GM23338 (cell line): ENCODE measurements around the gene CUEDC1. TPM values are rescaled to one million over a fixed set of nuclear protein-coding genes. Genes with fewer than 3 reads are reported as not detected.

Experiments
- ATAC-seq: fragments of 200-7000 bp; cut with Tn5 transposase; 3 replicates; pipeline ENCODE4 v1.9.1; 2020
- DNase-seq: peaks from one replicate; pipeline ENCODE4 v3.0.0-alpha.2; 2015; ENCODE audit warnings: low spot score
- H2AFZ ChIP-seq: fragments of 200-600 bp; sonication (generic); 2 replicates; pipeline ENCODE4 v1.8.0; 2016; ENCODE audit warnings: antibody characterized with exemption, mild to moderate bottlenecking, moderate library complexity
- H3F3A ChIP-seq: fragments of 200-600 bp; sonication (generic); replicated peaks from 2 replicates; pipeline ENCODE4 v1.8.0; 2017; ENCODE audit warnings: antibody characterized with exemption, mixed run types, low read depth
- H3K27ac ChIP-seq: fragments of 200-600 bp; sonication (generic); 2 replicates; pipeline ENCODE4 v1.6.1; 2016; ENCODE audit warnings: low read depth
- H3K27me3 ChIP-seq: fragments of 200-600 bp; sonication (generic); 2 replicates; pipeline ENCODE4 v1.8.0; 2016; ENCODE audit warnings: mild to moderate bottlenecking, mixed run types, moderate library complexity; ENCODE audit not compliant: insufficient read depth
- H3K36me3 ChIP-seq: fragments of 200-600 bp; sonication (generic); 2 replicates; pipeline ENCODE4 v1.8.0; 2016; ENCODE audit warnings: mild to moderate bottlenecking; ENCODE audit not compliant: insufficient read depth
- H3K4me1 ChIP-seq: fragments of 200-600 bp; sonication (generic); 2 replicates; pipeline ENCODE4 v1.8.0; 2016; ENCODE audit warnings: mild to moderate bottlenecking, moderate library complexity; ENCODE audit not compliant: insufficient read depth
- H3K4me2 ChIP-seq: fragments of 200-600 bp; sonication (generic); 2 replicates; pipeline ENCODE4 v1.7.1; 2017; ENCODE audit warnings: mixed run types
- H3K4me3 ChIP-seq: fragments of 200-600 bp; sonication (generic); 2 replicates; pipeline ENCODE4 v1.6.1; 2016; ENCODE audit warnings: mixed run types
- H3K79me2 ChIP-seq: fragments of 200-600 bp; sonication (generic); replicated peaks from 2 replicates; pipeline ENCODE4 v1.8.0; 2017; ENCODE audit warnings: mild to moderate bottlenecking; ENCODE audit not compliant: insufficient read depth
- H3K9me2 ChIP-seq: fragments of 200-600 bp; sonication (generic); 2 replicates; pipeline ENCODE4 v1.8.0; 2017; ENCODE audit not compliant: insufficient read depth
- H4K20me1 ChIP-seq: fragments of 200-600 bp; sonication (generic); replicated peaks from 2 replicates; pipeline ENCODE4 v1.8.0; 2017; ENCODE audit warnings: mild to moderate bottlenecking; ENCODE audit not compliant: insufficient read depth
- H3K27ac Mint-ChIP-seq: 2 replicates; pipeline ENCODE4 v1.8.0; 2020; ENCODE audit warnings: inconsistent platforms, mild to moderate bottlenecking, moderate library complexity, mixed read lengths
- H3K27me3 Mint-ChIP-seq: 3 replicates; pipeline ENCODE4 v1.8.0; 2022; ENCODE audit warnings: low read depth, mild to moderate bottlenecking, moderate library complexity, mixed read lengths, inconsistent platforms; ENCODE audit not compliant: insufficient read depth, poor library complexity
- H3K36me3 Mint-ChIP-seq: 3 replicates; pipeline ENCODE4 v1.8.0; 2021; ENCODE audit warnings: low read depth, mild to moderate bottlenecking, inconsistent platforms, moderate library complexity, mixed read lengths
- H3K4me1 Mint-ChIP-seq: 3 replicates; pipeline ENCODE4 v1.8.0; 2020; ENCODE audit warnings: mild to moderate bottlenecking, inconsistent platforms, mixed read lengths
- H3K4me3 Mint-ChIP-seq: 3 replicates; pipeline ENCODE4 v1.8.0; 2021; ENCODE audit warnings: moderate library complexity, mild to moderate bottlenecking, inconsistent platforms, mixed read lengths
- H3K9me3 Mint-ChIP-seq: 3 replicates; pipeline ENCODE4 v1.8.0; 2020; ENCODE audit warnings: moderate library complexity, mild to moderate bottlenecking, inconsistent platforms, mixed read lengths
- CREB1 ChIP-seq: fragments of 250-450 bp; sonication (Bioruptor Pico); IDR thresholded peaks from 2 replicates; pipeline ENCODE4 v1.5.0; 2020; ENCODE audit warnings: low read depth, mild to moderate bottlenecking, moderate library complexity
- EZH2 ChIP-seq: fragments of 200-600 bp; sonication (generic); IDR thresholded peaks from one replicate; pipeline ENCODE4 v1.8.0; 2017; ENCODE audit warnings: antibody characterized with exemption, mild to moderate bottlenecking, low read depth; ENCODE audit not compliant: unreplicated experiment
- JUNB ChIP-seq: IDR thresholded peaks from one replicate; pipeline ENCODE4 v1.6.1; 2016; ENCODE audit warnings: antibody characterized with exemption; ENCODE audit not compliant: unreplicated experiment
- STAT1 ChIP-seq: IDR thresholded peaks from one replicate; pipeline ENCODE4 v1.6.1; 2016; ENCODE audit warnings: antibody characterized with exemption; ENCODE audit not compliant: unreplicated experiment
- ZNF114 ChIP-seq: fragments of 250-450 bp; sonication (Bioruptor Pico); IDR thresholded peaks from 2 replicates; pipeline ENCODE4 v1.5.0; 2020; ENCODE audit warnings: mild to moderate bottlenecking, moderate library complexity
- ZNF331 ChIP-seq: fragments of 250-450 bp; sonication (Bioruptor Pico); IDR thresholded peaks from 2 replicates; pipeline ENCODE4 v1.5.0; 2020; ENCODE audit warnings: low read depth, mild to moderate bottlenecking, moderate library complexity
- polyA plus RNA-seq: library from polyadenylated mRNA; unstranded; fragments of >200 nt; fragmentation: Nextera tagmentation; extraction: Ambion mirVana; gene quantifications from 2 replicates; pipeline ENCODE4 v1.2.1, GENCODE V29; 2016
- total RNA-seq: library from RNA; depleted of rRNA; stranded (reverse); fragments of >200 nt; shearing (Covaris generic); gene quantifications from 2 replicates; pipeline ENCODE4 v1.2.3, GENCODE V29; 2014
- TF ChIP-seq, protein P1 (sequence below): IDR thresholded peaks from one replicate; pipeline ENCODE4 v1.6.1; 2018; ENCODE audit warnings: antibody characterized with exemption; ENCODE audit not compliant: unreplicated experiment
- TF ChIP-seq, protein P2 (sequence below): IDR thresholded peaks from 2 replicates; pipeline ENCODE4 v1.6.1; 2016; ENCODE audit warnings: antibody characterized with exemption
- TF ChIP-seq, protein P3 (sequence below), 2 experiments: fragments of 200-600 bp in 1 of 2; sonication (generic) in 1 of 2; conservative IDR thresholded peaks; 2 replicates each; pipeline versions ENCODE4 v1.5.1 to v1.6.1; 2016 to 2017; ENCODE audit warnings: antibody characterized with exemption in 2 of 2, low read depth in 2 of 2, mild to moderate bottlenecking in 2 of 2, moderate library complexity in 1 of 2

Gene CUEDC1
- total and polyA plus RNA-seq, 2 experiments from 2014 or later = 3.0 to 7.7 TPM

GRCh38 chr17:57943140-57943539 lies 12.1 kb downstream of the CUEDC1 start:
- TF ChIP-seq EZH2 (no peak), CREB1 (CRISPR knock-in tag) (no peak), ZNF114 (CRISPR knock-in tag) (no peak), ZNF331 (CRISPR knock-in tag) (no peak), JUNB (no peak), STAT1 (no peak)
- TF ChIP-seq, protein P1, sequence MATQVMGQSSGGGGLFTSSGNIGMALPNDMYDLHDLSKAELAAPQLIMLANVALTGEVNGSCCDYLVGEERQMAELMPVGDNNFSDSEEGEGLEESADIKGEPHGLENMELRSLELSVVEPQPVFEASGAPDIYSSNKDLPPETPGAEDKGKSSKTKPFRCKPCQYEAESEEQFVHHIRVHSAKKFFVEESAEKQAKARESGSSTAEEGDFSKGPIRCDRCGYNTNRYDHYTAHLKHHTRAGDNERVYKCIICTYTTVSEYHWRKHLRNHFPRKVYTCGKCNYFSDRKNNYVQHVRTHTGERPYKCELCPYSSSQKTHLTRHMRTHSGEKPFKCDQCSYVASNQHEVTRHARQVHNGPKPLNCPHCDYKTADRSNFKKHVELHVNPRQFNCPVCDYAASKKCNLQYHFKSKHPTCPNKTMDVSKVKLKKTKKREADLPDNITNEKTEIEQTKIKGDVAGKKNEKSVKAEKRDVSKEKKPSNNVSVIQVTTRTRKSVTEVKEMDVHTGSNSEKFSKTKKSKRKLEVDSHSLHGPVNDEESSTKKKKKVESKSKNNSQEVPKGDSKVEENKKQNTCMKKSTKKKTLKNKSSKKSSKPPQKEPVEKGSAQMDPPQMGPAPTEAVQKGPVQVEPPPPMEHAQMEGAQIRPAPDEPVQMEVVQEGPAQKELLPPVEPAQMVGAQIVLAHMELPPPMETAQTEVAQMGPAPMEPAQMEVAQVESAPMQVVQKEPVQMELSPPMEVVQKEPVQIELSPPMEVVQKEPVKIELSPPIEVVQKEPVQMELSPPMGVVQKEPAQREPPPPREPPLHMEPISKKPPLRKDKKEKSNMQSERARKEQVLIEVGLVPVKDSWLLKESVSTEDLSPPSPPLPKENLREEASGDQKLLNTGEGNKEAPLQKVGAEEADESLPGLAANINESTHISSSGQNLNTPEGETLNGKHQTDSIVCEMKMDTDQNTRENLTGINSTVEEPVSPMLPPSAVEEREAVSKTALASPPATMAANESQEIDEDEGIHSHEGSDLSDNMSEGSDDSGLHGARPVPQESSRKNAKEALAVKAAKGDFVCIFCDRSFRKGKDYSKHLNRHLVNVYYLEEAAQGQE = no peak
- TF ChIP-seq, protein P2, sequence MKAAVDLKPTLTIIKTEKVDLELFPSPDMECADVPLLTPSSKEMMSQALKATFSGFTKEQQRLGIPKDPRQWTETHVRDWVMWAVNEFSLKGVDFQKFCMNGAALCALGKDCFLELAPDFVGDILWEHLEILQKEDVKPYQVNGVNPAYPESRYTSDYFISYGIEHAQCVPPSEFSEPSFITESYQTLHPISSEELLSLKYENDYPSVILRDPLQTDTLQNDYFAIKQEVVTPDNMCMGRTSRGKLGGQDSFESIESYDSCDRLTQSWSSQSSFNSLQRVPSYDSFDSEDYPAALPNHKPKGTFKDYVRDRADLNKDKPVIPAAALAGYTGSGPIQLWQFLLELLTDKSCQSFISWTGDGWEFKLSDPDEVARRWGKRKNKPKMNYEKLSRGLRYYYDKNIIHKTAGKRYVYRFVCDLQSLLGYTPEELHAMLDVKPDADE = no peak
- TF ChIP-seq, protein P3, sequence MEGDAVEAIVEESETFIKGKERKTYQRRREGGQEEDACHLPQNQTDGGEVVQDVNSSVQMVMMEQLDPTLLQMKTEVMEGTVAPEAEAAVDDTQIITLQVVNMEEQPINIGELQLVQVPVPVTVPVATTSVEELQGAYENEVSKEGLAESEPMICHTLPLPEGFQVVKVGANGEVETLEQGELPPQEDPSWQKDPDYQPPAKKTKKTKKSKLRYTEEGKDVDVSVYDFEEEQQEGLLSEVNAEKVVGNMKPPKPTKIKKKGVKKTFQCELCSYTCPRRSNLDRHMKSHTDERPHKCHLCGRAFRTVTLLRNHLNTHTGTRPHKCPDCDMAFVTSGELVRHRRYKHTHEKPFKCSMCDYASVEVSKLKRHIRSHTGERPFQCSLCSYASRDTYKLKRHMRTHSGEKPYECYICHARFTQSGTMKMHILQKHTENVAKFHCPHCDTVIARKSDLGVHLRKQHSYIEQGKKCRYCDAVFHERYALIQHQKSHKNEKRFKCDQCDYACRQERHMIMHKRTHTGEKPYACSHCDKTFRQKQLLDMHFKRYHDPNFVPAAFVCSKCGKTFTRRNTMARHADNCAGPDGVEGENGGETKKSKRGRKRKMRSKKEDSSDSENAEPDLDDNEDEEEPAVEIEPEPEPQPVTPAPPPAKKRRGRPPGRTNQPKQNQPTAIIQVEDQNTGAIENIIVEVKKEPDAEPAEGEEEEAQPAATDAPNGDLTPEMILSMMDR (conservative IDR thresholded peaks at IDR 0.05; ENCODE audit: low read depth in 2 of 2) = no peak
- no peaks in the 10 kb centered on the region for H3K36me3 ChIP-seq
- no peak for DNase-seq
- no peak overlapping the region for H3K27ac ChIP-seq
- H3F3A ChIP-seq = 0 out of 2 replicates have a peak, but pooled peaks cover 7% of the 10 kb centered on the region
- no peak overlapping the region for H2AFZ ChIP-seq
- Mint-ChIP-seq H3K9me3 (no peaks in the 10 kb centered on the region), H3K4me3 (no peak overlapping the region; the same call in 2 of the 3 replicates), H3K27me3 (peaks cover 9% of the 10 kb centered on the region), H3K27ac (no peak overlapping the region), H3K4me1 (peaks cover 27% of the 10 kb centered on the region), H3K36me3 (no peaks in the 10 kb centered on the region)
- H3K4me1 ChIP-seq = peaks cover 10% of the 10 kb centered on the region
- H3K4me3 ChIP-seq = no peak overlapping the region
- H4K20me1 ChIP-seq = no peaks in the 10 kb centered on the region
- H3K27me3 ChIP-seq = no peaks in the 10 kb centered on the region
- H3K79me2 ChIP-seq = no peaks in the 10 kb centered on the region
- no peaks in the 10 kb centered on the region for H3K9me2 ChIP-seq
- ATAC-seq = no peak
- no peak overlapping the region for H3K4me2 ChIP-seq
